ENCODE measurements around the gene MRPL3. TPM values are rescaled to one million over a fixed set of nuclear protein-coding genes. Genes with fewer than 3 reads are reported as not detected.

Gene MRPL3
- total and polyA plus RNA-seq, 2 donors (not counting 3 experiments of a cell fraction or from before 2014, with no cell fraction given) = 49.6 to 68.2 TPM

- POLR2A ChIA-PET = no interaction called here
- H3K9me3 ChIP-seq (replicated peaks; ENCODE audit: control insufficient read depth, insufficient read depth, low read length) = no peaks in the 10 kb centered on the region
- dilution Hi-C loops (cut with MboI; ENCODE audit: extremely low pct_ligation_motif_present, low sequenced_read_pairs) = no loop called here
Observed at GRCh38 chr3:131457220-131457619, 45.6 kb downstream of the MRPL3 start.

More at GRCh38 chr3:131457220-131457619, 45.6 kb downstream of the MRPL3 start:
- intact Hi-C loops (cut with micrococcal nuclease) = no loop called here
- FAIRE-seq = no peak
- Histone ChIP-seq H3K27ac (ENCODE audit: insufficient read depth, low read depth, low read length) (no peak overlapping the region), H3K4me1 (ENCODE audit: control insufficient read depth, extremely low read depth, insufficient read depth, low read length) (no peaks in the 10 kb centered on the region), H4K20me1 (replicated peaks; ENCODE audit: control insufficient read depth, extremely low read depth, insufficient read depth, low read length) (no peaks in the 10 kb centered on the region), H3K9me1 (replicated peaks; ENCODE audit: control insufficient read depth, extremely low read depth, insufficient read depth, low read length) (no peaks in the 10 kb centered on the region), H3K4me2 (ENCODE audit: insufficient read depth, low read length) (no peak overlapping the region), H3K27me3 (ENCODE audit: control insufficient read depth in 2 of 2, insufficient read depth in 2 of 2, low read length in 2 of 2) (no peaks in the 10 kb centered on the region), H3K79me2 (ENCODE audit: control insufficient read depth, insufficient read depth, low read length) (no peaks in the 10 kb centered on the region), H3K9ac (replicated peaks; ENCODE audit: extremely low read depth, insufficient read depth, low read length) (no peak overlapping the region), H3K4me3 (replicated peaks in 1 of 3; ENCODE audit: insufficient read depth in 1 of 3, low read depth in 1 of 3, low read length in 3 of 3) (no peak overlapping the region), H3K36me3 (ENCODE audit: control insufficient read depth in 2 of 2, extremely low read depth in 1 of 2, insufficient read depth in 2 of 2, low read length in 2 of 2) (no peaks in the 10 kb centered on the region), H2AFZ (ENCODE audit: low read depth, low read length) (no peak overlapping the region)
- no peak for TF ChIP-seq POLR2AphosphoS5 (IDR thresholded peaks at IDR 0.05; ENCODE audit: insufficient read depth, low read depth, low read length)
- TF ChIP-seq MAX (IDR thresholded peaks at IDR 0.05; ENCODE audit: insufficient read depth, insufficient read length) = no peak
- TF ChIP-seq GATA2 (IDR thresholded peaks at IDR 0.05; ENCODE audit: insufficient read depth, insufficient read length, low read depth, low read length) = no peak
- no peak for TF ChIP-seq MYC (IDR thresholded peaks at IDR 0.05; ENCODE audit: low read depth, low read length)
- no peak for TF ChIP-seq POLR2A (IDR thresholded peaks at IDR 0.05; ENCODE audit: low read depth, low read length)
- TF ChIP-seq CTCF (IDR thresholded peaks at IDR 0.05; ENCODE audit: extremely low read depth in 1 of 2, insufficient read depth in 1 of 2, low read depth in 1 of 2, low read length in 2 of 2) = no peak
- no peak for TF ChIP-seq EZH2 (IDR thresholded peaks at IDR 0.05; ENCODE audit: borderline replicate concordance, low read depth, low read length, severe bottlenecking)
- no peak for TF ChIP-seq FOS (IDR thresholded peaks at IDR 0.05; ENCODE audit: borderline replicate concordance, insufficient read depth, low read length)
- no peak for TF ChIP-seq JUN (IDR thresholded peaks at IDR 0.05; ENCODE audit: borderline replicate concordance, insufficient read depth, insufficient read length, low read depth)
- DNase-seq (ENCODE audit: low read depth, low spot score) = no peak
- CTCF ChIA-PET = interaction anchor here (1.8 kb wide), 1 partner anchor 11 kb away, joined by 6 read pairs; no protein-coding TSS in a partner anchor
- BruUV-seq (replicated peaks) = no TSS peak
